Measurements from ENCODE around the gene SGMS1. TPM values are rescaled to one million over a fixed set of nuclear protein-coding genes. Genes with fewer than 3 reads are reported as not detected.

The SGMS1 gene
- total RNA-seq, 1 donor from 2014 or later = 9.2 TPM

- Histone ChIP-seq H3K79me2 (ENCODE audit: low read depth) (peaks cover 12% of the 10 kb centered on the region), H3K9ac (no peak overlapping the region), H3F3A (ENCODE audit: low read depth) (no peaks in the 10 kb centered on the region), H3K4me3 (no peak overlapping the region), H3K27me3 (no peaks in the 10 kb centered on the region), H3K27ac (no peak overlapping the region), H3K4me1 (peaks cover 7% of the 10 kb centered on the region), H2AFZ (replicated peaks) (no peak overlapping the region), H3K36me3 (no peaks in the 10 kb centered on the region), H3K4me2 (no peak overlapping the region), H3K9me3 (ENCODE audit: low read depth) (no peaks in the 10 kb centered on the region), H4K20me1 (ENCODE audit: low read depth) (no peaks in the 10 kb centered on the region)
- Mint-ChIP-seq H3K27ac (no peak overlapping the region), H3K9me3 (no peaks in the 10 kb centered on the region), H3K27me3 (ENCODE audit: insufficient read depth, low read depth) (peaks cover 2% of the 10 kb centered on the region), H3K4me3 (no peak overlapping the region), H3K4me1 (peaks cover 2% of the 10 kb centered on the region), H3K36me3 (no peaks in the 10 kb centered on the region)
- no peak for TF ChIP-seq EZH2phosphoT487 (IDR thresholded peaks at IDR 0.05)
- TF ChIP-seq EZH2 (IDR thresholded peaks at IDR 0.05) = no peak
- no peak for TF ChIP-seq CTCF (IDR thresholded peaks at IDR 0.05)
- DNase-seq (ENCODE audit: low spot score) = no peak
Observed at GRCh38 chr10:50607356-50607925, 16.3 kb downstream of the SGMS1 start.

GRCh38 chr10:50605951-50606270 is 17.8 kb downstream of the SGMS1 start:
- no peaks in the 10 kb centered on the region for H3K9me3 Mint-ChIP-seq
- no peak overlapping the region for H3K4me2 ChIP-seq
- H3K4me3 Mint-ChIP-seq = no peak overlapping the region
- no peak overlapping the region for H2AFZ ChIP-seq (replicated peaks)
- H3K27ac ChIP-seq = no peak overlapping the region
- H3K27ac Mint-ChIP-seq = no peak overlapping the region
- no peak for DNase-seq (ENCODE audit: low spot score)
- peaks cover 2% of the 10 kb centered on the region for H3K4me1 Mint-ChIP-seq
- H4K20me1 ChIP-seq (ENCODE audit: low read depth) = no peaks in the 10 kb centered on the region
- H3K9ac ChIP-seq = no peak overlapping the region
- peaks cover 12% of the 10 kb centered on the region for H3K79me2 ChIP-seq (ENCODE audit: low read depth)
- H3K27me3 Mint-ChIP-seq (ENCODE audit: insufficient read depth, low read depth) = peaks cover 2% of the 10 kb centered on the region
- no peaks in the 10 kb centered on the region for H3K36me3 ChIP-seq
- H3F3A ChIP-seq (ENCODE audit: low read depth) = no peaks in the 10 kb centered on the region
- TF ChIP-seq EZH2 (IDR thresholded peaks at IDR 0.05) (no peak), CTCF (IDR thresholded peaks at IDR 0.05) (no peak), EZH2phosphoT487 (IDR thresholded peaks at IDR 0.05) (no peak)
- H3K4me1 ChIP-seq = no peaks in the 10 kb centered on the region
- H3K36me3 Mint-ChIP-seq = no peaks in the 10 kb centered on the region
- H3K27me3 ChIP-seq = no peaks in the 10 kb centered on the region
- no peak overlapping the region for H3K4me3 ChIP-seq
- no peaks in the 10 kb centered on the region for H3K9me3 ChIP-seq (ENCODE audit: low read depth)

GRCh38 chr10:50605269-50605950 is 18.3 kb downstream of the SGMS1 start:
- Histone ChIP-seq H3K36me3 (no peaks in the 10 kb centered on the region), H4K20me1 (ENCODE audit: low read depth) (no peaks in the 10 kb centered on the region), H3K79me2 (ENCODE audit: low read depth) (peaks cover 12% of the 10 kb centered on the region), H3F3A (ENCODE audit: low read depth) (no peaks in the 10 kb centered on the region), H3K9ac (no peak overlapping the region), H2AFZ (replicated peaks) (no peak overlapping the region), H3K9me3 (ENCODE audit: low read depth) (no peaks in the 10 kb centered on the region), H3K27ac (no peak overlapping the region), H3K4me3 (no peak overlapping the region), H3K27me3 (no peaks in the 10 kb centered on the region), H3K4me2 (no peak overlapping the region), H3K4me1 (no peaks in the 10 kb centered on the region)
- Mint-ChIP-seq H3K27me3 (ENCODE audit: insufficient read depth, low read depth) (peaks cover 2% of the 10 kb centered on the region), H3K4me1 (peaks cover 2% of the 10 kb centered on the region), H3K27ac (no peak overlapping the region), H3K36me3 (no peaks in the 10 kb centered on the region), H3K9me3 (no peaks in the 10 kb centered on the region), H3K4me3 (no peak overlapping the region)
- TF ChIP-seq EZH2phosphoT487 (IDR thresholded peaks at IDR 0.05) (no peak), EZH2 (IDR thresholded peaks at IDR 0.05) (no peak), CTCF (IDR thresholded peaks at IDR 0.05) (no peak)
- no peak for DNase-seq (ENCODE audit: low spot score)

Measured in neural progenitor cell (in vitro differentiated cells).